Measurements from ENCODE around the gene RPIA.

The RPIA gene

DNA sequence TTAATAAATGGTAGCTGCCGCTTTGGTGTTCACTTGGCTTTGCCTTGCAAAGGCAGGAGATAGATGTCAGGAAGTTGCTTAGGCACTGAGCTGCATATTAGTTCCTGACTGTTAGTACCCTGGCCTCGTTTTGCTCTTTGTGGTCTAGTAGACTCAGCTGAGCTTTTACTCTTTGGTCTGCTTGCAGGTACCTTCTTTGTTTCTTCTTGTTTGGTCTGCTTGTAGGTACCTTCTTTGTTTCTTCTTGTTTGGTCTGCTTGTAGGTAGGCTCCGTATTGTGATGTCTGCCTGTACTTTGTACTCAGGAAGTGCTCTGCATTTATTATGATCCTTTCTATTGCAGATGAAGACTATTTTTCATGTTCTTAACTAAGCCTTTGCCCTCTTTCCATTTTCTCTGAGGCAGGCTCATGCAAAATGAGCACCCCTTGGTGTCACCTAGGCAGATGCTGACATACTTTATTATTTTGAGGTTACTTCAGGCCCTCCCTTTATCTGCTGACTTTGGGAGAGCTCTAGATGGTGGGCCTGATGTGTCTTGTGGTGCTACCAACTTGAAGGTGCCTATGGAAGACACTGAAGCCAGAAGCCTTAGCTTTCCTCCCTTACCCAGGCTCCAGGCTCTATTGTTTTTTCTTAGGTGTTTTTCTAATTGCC lies 6.0 kb downstream of the RPIA start:
- Histone ChIP-seq H3K23ac (ENCODE audit: low read length) (no peak overlapping the region), H3K4me2 (ENCODE audit: low read length) (no peak overlapping the region), H2BK15ac (replicated peaks; ENCODE audit: low read depth) (no peak overlapping the region), H3K9ac (ENCODE audit: low read length) (no peak overlapping the region), H3K36me3 (ENCODE audit: control insufficient read depth, insufficient read depth, low read length) (peaks cover 1% of the 10 kb centered on the region), H3K79me1 (ENCODE audit: low read length) (peaks cover 28% of the 10 kb centered on the region), H4K5ac (ENCODE audit: low read length) (no peak overlapping the region), H3K18ac (ENCODE audit: low read length) (no peak overlapping the region), H3K4me1 (ENCODE audit: control insufficient read depth, low read depth, low read length) (peaks cover 5% of the 10 kb centered on the region), H3K27ac (ENCODE audit: low read depth, low read length) (no peak overlapping the region), H3K56ac (ENCODE audit: low read length) (no peak overlapping the region), H2BK120ac (ENCODE audit: low read depth, low read length) (no peak overlapping the region), H3K4ac (ENCODE audit: low read depth, low read length) (no peak overlapping the region), H2BK5ac (ENCODE audit: low read length) (no peak overlapping the region), H4K8ac (ENCODE audit: low read depth, low read length) (no peak overlapping the region), H3K4me3 (ENCODE audit: low read length) (no peak overlapping the region), H3K27me3 (ENCODE audit: insufficient read depth, low read length, poor library complexity) (no peaks in the 10 kb centered on the region), H2AK5ac (ENCODE audit: low read length) (no peak overlapping the region), H3K79me2 (ENCODE audit: control insufficient read depth, insufficient read depth, low read length) (peaks cover 37% of the 10 kb centered on the region)
- DNase-seq, result no peak
- WGBS (ENCODE audit: extremely low coverage, insufficient coverage, low lambda C conversion rate), result no CpG with 5 or more reads among the region's 3 CpGs

DNA sequence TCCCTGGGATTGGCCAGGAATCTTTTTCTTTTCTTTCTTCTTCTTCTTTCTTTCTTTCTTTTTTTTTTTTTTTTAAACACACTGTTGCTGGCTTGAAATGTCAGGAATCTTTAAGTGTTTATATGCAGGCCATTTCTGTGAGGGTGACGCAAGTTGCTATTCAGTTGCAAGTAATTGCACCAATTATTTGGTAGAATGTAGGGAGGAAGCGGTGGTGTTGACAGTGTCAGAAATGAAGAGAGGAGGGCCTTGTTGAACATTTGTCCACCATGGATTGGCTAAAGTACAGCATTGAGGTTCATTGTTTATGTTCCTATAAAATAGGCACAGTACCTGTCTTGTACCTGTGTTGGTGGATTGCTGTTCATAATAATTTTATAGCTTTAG lies 6.5 kb downstream of the RPIA start:
- Histone ChIP-seq H3K4ac (ENCODE audit: low read depth, low read length) (no peak overlapping the region), H2BK15ac (replicated peaks; ENCODE audit: low read depth) (no peak overlapping the region), H2AK5ac (ENCODE audit: low read length) (no peak overlapping the region), H3K79me2 (ENCODE audit: control insufficient read depth, insufficient read depth, low read length) (peaks cover 34% of the 10 kb centered on the region), H3K27ac (ENCODE audit: low read depth, low read length) (no peak overlapping the region), H2BK5ac (ENCODE audit: low read length) (no peak overlapping the region), H3K18ac (ENCODE audit: low read length) (no peak overlapping the region), H3K79me1 (ENCODE audit: low read length) (peaks cover 28% of the 10 kb centered on the region), H3K23ac (ENCODE audit: low read length) (no peak overlapping the region), H3K27me3 (ENCODE audit: insufficient read depth, low read length, poor library complexity) (no peaks in the 10 kb centered on the region), H3K4me2 (ENCODE audit: low read length) (no peak overlapping the region), H3K4me1 (ENCODE audit: control insufficient read depth, low read depth, low read length) (peaks cover 3% of the 10 kb centered on the region), H4K5ac (ENCODE audit: low read length) (no peak overlapping the region), H2BK120ac (ENCODE audit: low read depth, low read length) (no peak overlapping the region), H3K9ac (ENCODE audit: low read length) (no peak overlapping the region), H3K4me3 (ENCODE audit: low read length) (no peak overlapping the region), H3K56ac (ENCODE audit: low read length) (no peak overlapping the region), H4K8ac (ENCODE audit: low read depth, low read length) (no peak overlapping the region), H3K36me3 (ENCODE audit: control insufficient read depth, insufficient read depth, low read length) (peaks cover 1% of the 10 kb centered on the region)
- WGBS (ENCODE audit: extremely low coverage, insufficient coverage, low lambda C conversion rate), result no CpG with 5 or more reads among the region's 2 CpGs
- no peak for DNase-seq

DNA sequence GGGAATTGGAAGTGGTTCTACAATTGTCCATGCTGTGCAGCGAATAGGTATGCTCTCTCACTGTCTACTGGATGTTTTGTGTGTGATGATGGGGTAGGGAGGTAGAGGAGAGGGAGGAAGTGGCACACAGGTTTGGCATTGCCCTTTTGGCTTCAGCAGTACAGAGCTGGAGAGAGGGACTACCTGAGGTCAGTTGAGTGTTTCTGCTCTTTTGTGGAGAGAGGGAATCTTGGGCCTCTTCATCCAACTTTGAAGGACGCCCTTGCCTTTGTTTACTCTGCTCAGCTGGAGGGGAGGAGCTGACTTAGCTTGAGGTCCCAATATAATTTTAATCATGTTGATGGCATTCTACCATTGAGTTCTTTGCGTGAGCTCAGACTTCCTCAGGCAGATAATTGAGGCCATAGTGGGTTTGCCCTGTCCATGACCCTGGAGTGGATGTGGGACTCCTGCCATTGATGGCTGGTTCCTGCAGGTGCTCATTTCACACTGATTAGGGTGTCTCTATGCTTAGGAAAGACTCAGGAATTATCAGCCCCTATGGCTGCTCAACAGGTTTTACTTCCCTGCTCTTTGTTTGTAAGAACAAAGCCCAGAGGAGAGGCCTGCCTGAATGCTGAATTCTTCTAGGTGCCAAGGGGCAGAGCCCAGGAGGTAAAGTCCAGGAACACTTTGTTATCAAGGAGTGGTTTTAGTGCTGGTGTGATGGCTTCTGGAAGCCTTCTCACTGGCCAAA lies 7.2 kb downstream of the RPIA start:
- Histone ChIP-seq H3K36me3 (ENCODE audit: control insufficient read depth, insufficient read depth, low read length) (peaks cover 1% of the 10 kb centered on the region), H3K4me3 (ENCODE audit: low read length) (no peak overlapping the region), H3K4ac (ENCODE audit: low read depth, low read length) (no peak overlapping the region), H3K27ac (ENCODE audit: low read depth, low read length) (no peak overlapping the region), H3K9ac (ENCODE audit: low read length) (no peak overlapping the region), H3K4me2 (ENCODE audit: low read length) (no peak overlapping the region), H4K5ac (ENCODE audit: low read length) (no peak overlapping the region), H3K18ac (ENCODE audit: low read length) (no peak overlapping the region), H4K8ac (ENCODE audit: low read depth, low read length) (no peak overlapping the region), H3K27me3 (ENCODE audit: insufficient read depth, low read length, poor library complexity) (no peaks in the 10 kb centered on the region), H2BK120ac (ENCODE audit: low read depth, low read length) (no peak overlapping the region), H2BK15ac (replicated peaks; ENCODE audit: low read depth) (no peak overlapping the region), H3K23ac (ENCODE audit: low read length) (no peak overlapping the region), H3K56ac (ENCODE audit: low read length) (peak overlapping the region; percentile 22), H3K4me1 (ENCODE audit: control insufficient read depth, low read depth, low read length) (peaks cover 3% of the 10 kb centered on the region), H2BK5ac (ENCODE audit: low read length) (no peak overlapping the region), H3K79me2 (ENCODE audit: control insufficient read depth, insufficient read depth, low read length) (peaks cover 29% of the 10 kb centered on the region), H3K79me1 (ENCODE audit: low read length) (peaks cover 23% of the 10 kb centered on the region), H2AK5ac (ENCODE audit: low read length) (no peak overlapping the region)
- no CpG with 5 or more reads among the region's 3 CpGs for WGBS (ENCODE audit: extremely low coverage, insufficient coverage, low lambda C conversion rate)
- DNase-seq, result peak; percentile 62

DNA sequence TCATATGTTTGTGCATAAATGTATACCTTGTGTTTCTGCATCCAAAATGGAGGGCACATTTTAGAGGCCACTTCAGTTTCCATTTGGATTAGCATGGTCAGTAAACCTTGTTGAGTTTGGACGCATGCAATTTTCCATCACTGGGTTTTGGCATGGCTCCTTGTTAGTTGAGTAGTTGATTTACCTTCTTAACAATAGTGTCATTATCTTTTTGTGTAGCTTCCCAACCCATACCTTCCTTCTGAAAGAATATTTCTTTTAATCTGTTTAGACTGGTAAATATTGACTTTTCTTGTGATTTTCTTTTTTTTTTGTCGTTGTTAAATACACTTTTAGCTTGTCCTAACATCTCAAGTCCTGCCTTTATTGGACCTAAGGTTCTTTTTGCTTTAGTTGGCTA lies 15.5 kb downstream of the RPIA start:
- H4K5ac ChIP-seq (ENCODE audit: low read length), result no peak overlapping the region
- no peak overlapping the region for H3K56ac ChIP-seq (ENCODE audit: low read length)
- H3K9ac ChIP-seq (ENCODE audit: low read length), result no peak overlapping the region
- no peak overlapping the region for H3K23ac ChIP-seq (ENCODE audit: low read length)
- no peaks in the 10 kb centered on the region for H3K36me3 ChIP-seq (ENCODE audit: control insufficient read depth, insufficient read depth, low read length)
- H3K4ac ChIP-seq (ENCODE audit: low read depth, low read length), result no peak overlapping the region
- no peak overlapping the region for H2BK15ac ChIP-seq (replicated peaks; ENCODE audit: low read depth)
- no peak overlapping the region for H2BK120ac ChIP-seq (ENCODE audit: low read depth, low read length)
- peaks cover 1% of the 10 kb centered on the region for H3K79me1 ChIP-seq (ENCODE audit: low read length)
- WGBS (ENCODE audit: extremely low coverage, insufficient coverage, low lambda C conversion rate), result no CpG with 5 or more reads among the region's 2 CpGs
- no peaks in the 10 kb centered on the region for H3K27me3 ChIP-seq (ENCODE audit: insufficient read depth, low read length, poor library complexity)
- H3K27ac ChIP-seq (ENCODE audit: low read depth, low read length), result no peak overlapping the region
- no peak overlapping the region for H3K4me2 ChIP-seq (ENCODE audit: low read length)
- H4K8ac ChIP-seq (ENCODE audit: low read depth, low read length), result no peak overlapping the region
- no peak overlapping the region for H3K18ac ChIP-seq (ENCODE audit: low read length)
- H3K79me2 ChIP-seq (ENCODE audit: control insufficient read depth, insufficient read depth, low read length), result no peaks in the 10 kb centered on the region
- H2AK5ac ChIP-seq (ENCODE audit: low read length), result no peak overlapping the region
- H3K4me3 ChIP-seq (ENCODE audit: low read length), result no peak overlapping the region
- no peak for DNase-seq
- H3K4me1 ChIP-seq (ENCODE audit: control insufficient read depth, low read depth, low read length), result peaks cover 2% of the 10 kb centered on the region
- no peak overlapping the region for H2BK5ac ChIP-seq (ENCODE audit: low read length)

DNA sequence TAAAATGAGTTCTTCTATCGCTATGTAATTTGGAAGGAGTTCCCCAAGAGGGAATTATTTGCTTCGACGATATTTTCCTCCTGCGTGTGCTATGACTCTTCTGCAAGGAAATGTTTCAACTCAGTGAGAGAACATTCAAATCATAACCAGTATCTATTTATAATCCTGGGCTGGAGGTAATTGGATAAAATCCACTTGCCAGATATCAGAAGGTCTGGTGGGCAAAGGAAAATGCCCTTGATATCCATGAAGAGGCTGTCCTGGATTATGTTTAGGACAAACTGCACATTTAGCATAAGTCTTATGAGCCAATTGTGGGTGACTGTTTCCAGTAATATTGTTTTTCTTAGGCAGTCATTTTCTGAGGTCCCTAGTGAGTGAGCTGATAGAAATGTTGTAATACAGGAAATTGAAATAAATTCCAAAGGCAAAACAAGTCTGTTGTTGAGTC lies 17.7 kb downstream of the RPIA start:
- WGBS (ENCODE audit: extremely low coverage, insufficient coverage, low lambda C conversion rate), result no CpG with 5 or more reads among the region's 4 CpGs
- H3K56ac ChIP-seq (ENCODE audit: low read length), result no peak overlapping the region
- H3K9ac ChIP-seq (ENCODE audit: low read length), result no peak overlapping the region
- no peak overlapping the region for H4K5ac ChIP-seq (ENCODE audit: low read length)
- no peak overlapping the region for H4K8ac ChIP-seq (ENCODE audit: low read depth, low read length)
- H3K4ac ChIP-seq (ENCODE audit: low read depth, low read length), result no peak overlapping the region
- H2BK15ac ChIP-seq (replicated peaks; ENCODE audit: low read depth), result no peak overlapping the region
- no peak overlapping the region for H3K27ac ChIP-seq (ENCODE audit: low read depth, low read length)
- peaks cover 2% of the 10 kb centered on the region for H3K4me1 ChIP-seq (ENCODE audit: control insufficient read depth, low read depth, low read length)
- no peak for DNase-seq
- H3K79me1 ChIP-seq (ENCODE audit: low read length), result peaks cover 3% of the 10 kb centered on the region
- H3K4me3 ChIP-seq (ENCODE audit: low read length), result no peak overlapping the region
- no peak overlapping the region for H2BK5ac ChIP-seq (ENCODE audit: low read length)
- no peaks in the 10 kb centered on the region for H3K79me2 ChIP-seq (ENCODE audit: control insufficient read depth, insufficient read depth, low read length)
- no peak overlapping the region for H3K4me2 ChIP-seq (ENCODE audit: low read length)
- no peak overlapping the region for H2BK120ac ChIP-seq (ENCODE audit: low read depth, low read length)
- no peak overlapping the region for H3K18ac ChIP-seq (ENCODE audit: low read length)
- H3K23ac ChIP-seq (ENCODE audit: low read length), result no peak overlapping the region
- no peaks in the 10 kb centered on the region for H3K36me3 ChIP-seq (ENCODE audit: control insufficient read depth, insufficient read depth, low read length)
- H3K27me3 ChIP-seq (ENCODE audit: insufficient read depth, low read length, poor library complexity), result no peaks in the 10 kb centered on the region
- H2AK5ac ChIP-seq (ENCODE audit: low read length), result no peak overlapping the region
